ENCODE results near the gene FGD5.
A peak's percentile ranks its signal among the peaks of the same experiment; 100 is the strongest.

FGD5 gene

DNA sequence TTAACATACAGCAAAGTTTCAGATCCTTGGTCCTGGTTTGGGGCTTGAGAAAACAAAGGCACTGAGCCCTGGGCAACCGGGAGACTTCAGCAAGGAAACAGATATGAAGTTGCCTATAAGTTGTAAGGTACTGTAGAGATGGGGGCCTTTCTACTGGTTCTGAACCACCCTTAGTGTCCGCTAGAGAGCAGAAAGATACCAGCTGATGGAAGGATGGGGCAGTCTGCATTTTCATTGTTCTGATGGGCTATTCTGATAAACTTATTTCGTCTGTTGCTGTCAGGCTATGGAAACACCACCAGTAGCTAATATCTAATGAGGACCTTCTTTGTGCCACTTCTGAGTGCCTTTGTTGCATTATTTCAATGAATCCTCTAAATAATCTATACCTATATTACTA is 38.7 kb downstream of the FGD5 start:
- DNase-seq: no peak

DNA sequence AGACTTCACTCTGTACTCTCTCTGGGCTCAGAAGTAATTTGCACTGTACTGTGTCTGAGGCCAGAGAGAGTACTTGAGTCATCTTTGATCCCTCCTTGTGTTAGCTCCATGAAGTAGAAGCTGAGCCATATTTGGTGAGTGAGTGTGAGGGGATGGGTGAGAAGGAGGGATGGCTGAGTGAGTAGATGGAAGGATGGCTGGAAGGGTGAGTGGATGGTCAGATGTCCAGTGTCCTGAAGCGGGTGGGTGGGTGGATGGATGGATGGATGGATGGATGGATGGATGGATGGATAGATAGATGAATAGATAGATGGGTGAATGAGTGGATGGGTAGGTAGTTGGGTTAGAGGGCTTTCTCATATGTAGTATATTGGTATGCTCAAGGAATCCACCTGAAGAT is 39.3 kb downstream of the FGD5 start:
- no peak for DNase-seq

DNA sequence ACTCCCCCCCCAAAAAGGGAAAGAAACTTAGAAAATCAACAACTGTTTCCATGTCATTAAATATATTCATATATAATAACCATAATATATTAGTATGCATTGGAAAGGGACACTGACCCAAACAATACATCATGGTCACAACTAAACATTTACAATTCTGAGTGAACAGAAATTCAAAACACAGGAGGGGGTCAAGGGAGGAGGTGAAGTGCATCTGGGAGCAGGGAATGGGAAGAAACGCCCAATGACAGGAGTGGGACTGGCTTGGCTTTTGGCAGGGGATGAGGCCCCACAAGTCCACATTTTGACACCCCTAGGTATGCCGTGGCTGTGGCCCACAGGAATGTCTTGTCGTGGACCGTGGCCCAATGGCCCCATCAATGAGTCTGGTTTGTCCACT is 41.1 kb downstream of the FGD5 start:
- no peak for DNase-seq

DNA sequence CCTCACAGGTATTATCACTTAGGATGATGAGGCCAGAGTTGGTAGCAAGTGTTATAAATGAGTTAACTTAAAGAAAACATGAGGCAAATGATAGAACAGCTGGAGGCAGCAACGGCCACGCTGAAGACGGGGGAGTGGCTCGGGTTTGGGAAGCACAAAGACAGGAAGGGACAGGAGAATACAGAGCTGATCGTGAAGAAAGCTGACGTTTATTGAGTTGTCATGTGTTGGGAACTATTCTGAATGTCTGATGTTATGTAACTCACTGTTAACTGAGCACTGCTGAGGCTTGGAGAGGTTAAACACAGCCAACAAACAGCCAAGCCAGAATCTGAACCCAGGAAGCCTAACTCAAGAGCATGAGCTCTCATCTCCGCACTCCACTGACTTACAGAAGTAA is 42.3 kb downstream of the FGD5 start:
- DNase-seq: no peak

DNA sequence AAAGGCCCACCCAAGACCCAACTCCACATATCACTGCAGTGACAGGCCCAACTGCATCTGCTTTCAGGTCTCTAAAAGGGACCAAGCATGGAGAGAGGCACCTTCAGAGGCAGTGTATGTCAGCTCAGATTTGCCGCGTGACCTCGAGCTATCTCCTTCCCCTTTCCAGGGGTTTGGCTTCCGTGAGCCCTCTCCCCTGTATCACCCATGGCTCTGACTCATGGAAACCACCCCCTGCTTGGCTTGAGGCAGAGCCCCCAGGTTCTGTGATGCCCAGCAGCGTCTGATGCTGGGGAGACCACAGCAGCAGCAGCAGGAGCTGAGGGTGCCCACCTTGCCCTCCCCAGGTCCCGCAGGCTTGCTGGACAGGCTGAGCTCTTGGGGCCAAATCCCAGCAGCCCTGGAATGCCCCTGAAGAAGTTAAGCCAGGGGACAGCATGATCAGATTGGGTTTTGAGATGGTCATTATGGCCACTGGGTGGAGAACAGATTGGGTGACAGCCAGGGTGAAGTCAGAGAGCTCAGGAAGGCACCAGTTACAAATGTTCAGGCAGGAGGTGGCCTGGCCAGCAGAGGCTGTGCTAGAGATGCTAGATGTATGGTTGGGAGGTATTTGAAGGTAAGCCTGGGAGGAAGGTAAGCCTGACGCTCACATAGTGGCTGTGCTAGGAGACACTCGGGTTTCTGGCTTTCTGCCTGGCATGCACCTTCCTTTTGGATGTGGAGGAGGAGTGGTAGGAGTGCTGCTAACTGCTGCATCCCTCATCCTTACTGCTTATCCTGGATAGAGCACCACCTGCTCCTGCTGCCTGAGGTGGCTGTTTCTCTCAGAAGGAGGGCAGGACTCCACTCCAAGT is 42.9 kb downstream of the FGD5 start:
- DNase-seq: no peak

DNA sequence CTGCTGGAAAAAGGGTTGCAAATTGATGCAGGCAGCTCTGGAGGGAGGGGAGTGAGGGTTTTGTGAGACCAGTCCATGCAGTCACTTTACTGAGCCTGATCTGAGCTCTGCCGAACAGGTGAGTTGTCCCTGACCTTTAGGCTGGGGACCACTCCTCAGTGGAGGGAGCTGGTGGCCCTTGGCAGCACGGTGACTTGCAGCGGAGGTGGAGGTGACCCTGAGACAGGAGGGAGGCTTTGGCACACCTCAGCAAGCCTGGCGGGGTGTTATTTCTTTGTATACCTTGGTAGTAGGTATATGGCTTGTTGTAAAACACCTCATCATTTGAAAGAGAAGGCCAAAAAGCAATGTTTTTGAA is 43.5 kb downstream of the FGD5 start:
- DNase-seq: no peak

DNA sequence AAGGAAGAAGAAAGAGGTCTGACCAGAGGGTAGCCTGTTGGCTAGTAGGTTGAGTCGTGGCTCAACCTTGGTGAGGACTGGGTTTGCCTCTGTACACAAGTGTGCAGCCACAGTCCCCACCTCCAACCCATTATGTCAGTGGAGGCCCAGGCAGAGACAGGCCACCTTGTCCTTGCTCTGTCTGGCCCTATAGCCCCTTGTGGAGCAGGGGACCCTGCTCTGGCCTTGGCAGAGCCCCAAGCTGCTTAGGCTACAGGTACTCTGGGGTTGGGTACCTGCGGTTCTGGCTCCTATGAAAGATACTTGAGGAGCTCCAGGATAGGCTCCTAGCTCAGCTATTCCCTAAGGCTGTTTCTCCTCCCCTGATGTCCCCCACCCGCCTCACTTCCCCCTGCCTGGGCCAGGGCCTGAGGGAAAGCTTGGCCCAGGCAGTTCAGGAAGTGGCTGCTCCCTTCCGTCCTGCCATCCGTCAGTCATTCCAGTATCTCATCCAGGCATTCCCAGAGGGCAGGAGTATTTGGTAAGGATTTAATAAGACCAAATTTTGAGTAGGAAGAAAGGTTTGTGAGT is 44.0 kb downstream of the FGD5 start:
- DNase-seq: no peak

DNA sequence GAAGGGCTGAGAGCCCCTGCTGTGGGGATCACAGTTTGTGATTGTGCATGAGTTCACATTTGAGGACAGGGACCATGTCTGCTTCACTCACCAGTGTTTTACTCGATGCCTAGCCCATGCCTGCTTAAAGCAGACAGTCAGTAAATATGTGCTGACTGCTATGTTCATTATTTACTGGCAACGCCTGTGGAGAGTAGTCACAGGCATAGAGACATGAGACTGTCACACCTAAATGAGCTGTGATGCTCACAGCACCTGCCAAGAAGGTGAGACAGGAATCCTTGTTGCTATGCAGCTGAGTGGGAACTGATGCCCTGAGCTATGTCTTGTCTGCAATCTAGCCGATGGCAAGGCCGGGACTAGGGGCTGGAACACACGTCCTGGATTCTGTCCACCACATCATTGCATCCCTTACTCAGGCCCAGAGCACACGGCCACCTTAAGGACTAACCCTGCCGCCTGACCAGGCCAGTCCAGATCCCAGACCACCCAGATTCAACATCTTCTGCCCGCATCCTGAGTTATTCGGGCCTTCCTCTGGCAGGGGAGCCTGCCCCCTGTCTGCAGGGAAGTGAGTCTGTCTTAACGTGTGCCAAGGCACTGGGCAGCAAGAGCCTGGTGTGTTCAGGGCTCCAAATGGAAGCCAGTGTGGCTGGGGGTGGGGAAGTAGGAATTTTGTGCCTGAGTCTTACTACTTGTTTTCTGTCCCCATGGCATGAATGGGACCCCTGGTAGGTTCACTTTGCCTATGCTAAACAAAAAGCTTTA is 44.8 kb downstream of the FGD5 start:
- peak; percentile 12 for DNase-seq

DNA sequence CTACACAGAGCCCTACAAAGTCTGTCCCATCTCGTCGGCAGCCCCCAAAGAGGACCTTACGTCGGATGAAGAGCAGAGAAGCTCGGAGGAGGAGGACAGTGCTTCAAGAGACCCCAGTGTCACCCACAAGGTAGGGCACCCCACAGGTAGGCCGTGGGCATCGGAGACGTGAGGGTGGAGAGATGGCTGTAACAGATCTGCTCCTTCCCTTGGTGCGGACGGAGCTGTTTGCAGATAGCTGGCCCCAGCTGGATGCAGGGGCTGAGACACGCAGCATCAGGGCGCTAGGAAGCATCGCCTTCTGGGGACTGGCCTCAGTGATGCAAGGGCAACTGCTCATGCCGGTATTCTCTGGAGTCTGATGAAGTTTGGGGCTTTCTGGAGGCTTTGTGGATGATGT is 45.4 kb downstream of the FGD5 start:
- DNase-seq: no peak

DNA sequence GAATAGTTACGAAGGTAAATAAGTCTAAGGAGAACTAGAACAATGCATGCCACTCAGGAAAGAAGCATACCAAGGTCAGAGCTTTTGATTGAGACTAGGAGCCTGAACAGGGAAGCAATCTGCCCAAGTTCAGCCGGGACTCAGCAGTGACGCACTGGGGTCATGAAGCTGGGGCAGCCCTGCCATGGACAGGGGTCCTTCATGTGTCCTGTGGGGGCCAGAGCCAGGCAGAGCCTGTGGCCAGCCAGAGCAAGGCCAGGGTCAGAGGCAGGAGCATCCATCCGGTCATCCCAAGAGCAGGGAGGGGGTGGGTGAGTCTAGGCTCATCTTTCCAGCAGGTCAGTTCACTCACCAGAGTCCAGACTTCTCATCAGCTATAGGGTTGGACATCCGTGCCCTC is 47.9 kb downstream of the FGD5 start:
- DNase-seq: no peak

DNA sequence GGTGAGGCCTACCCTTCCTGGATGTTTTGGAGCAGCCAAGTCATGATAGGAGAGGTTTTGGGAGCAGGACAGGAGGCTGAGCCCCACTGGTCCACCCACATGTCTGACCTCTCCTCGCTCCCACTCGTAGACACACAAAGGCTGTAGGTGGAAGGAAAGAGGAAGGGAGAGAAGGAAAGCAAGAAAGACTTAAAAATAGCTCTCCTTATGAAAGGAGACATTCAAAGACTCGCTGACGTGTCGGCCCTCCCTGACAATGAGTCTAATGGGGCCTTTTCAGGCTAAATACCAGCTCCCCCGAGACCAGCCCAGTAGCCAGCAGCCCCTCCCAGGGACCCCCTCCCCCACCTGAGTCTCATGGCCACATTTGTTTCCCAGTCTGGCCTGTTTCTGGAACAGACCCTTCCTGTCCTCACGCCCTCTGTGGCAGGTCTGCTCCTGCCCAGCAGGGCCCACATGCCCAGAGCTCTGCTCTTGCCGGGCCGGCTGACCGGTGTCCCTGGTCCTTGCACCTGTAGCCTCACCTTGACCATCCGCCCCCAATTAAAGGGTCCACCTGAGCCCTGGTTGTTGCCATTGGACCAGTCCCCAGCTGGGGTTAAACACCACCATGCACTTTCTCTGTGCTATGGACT is 49.3 kb downstream of the FGD5 start:
- DNase-seq: no peak

DNA sequence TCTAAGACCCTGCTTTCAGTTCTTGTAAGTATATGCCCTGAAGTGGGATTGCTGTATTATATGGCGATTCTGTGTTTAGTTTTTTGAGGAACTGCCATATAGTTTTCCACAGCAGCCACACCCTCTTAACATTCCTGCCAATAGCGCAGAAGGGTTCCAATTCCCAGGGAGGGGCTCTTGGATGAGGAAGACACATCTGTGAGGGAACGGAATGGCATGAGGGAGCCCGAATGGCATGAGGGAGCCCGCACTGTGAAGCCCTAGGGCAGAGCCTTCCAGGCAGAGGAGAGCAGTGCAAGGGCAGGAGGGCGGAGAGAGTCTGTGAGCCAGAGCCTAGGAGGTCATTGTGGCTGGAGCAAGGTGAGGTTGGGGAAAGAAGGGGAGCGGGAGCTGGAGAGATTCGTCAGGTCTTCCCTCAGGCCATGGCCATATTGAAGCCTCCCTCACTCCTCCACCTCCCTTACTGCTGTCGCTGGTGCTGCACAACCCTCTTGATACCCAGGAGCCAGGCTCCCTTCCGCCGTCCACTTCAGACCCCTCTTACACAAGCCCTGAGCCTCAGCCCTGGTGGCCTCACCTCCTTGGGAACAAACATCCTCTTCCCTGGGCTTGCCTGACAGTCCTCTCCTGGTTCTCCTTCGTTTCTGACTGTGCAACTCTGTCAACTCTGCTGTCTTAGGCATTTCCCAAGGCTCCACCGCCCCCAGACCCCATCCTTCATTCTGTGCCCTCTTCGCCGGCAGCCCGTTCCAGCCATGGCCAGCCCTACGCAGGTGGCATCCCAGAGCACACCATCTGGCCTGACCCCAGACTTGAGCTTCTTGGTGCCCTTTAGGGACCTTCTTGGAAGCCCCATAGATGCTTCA is 51.4 kb downstream of the FGD5 start:
- no peak for DNase-seq

DNA sequence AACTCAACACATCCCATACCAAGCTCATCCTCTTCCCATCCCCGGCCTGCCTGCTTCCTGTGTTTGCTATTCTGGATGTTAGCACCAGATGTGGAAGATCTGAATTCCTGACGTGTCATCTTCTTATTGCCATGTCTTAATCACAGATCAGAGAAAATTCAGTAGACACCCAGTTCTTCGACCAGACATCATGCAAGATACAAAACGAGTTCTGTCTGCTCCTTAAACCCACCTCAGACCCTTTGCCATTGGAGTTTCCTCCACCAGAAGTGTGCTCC is 52.0 kb downstream of the FGD5 start:
- no peak for DNase-seq

DNA sequence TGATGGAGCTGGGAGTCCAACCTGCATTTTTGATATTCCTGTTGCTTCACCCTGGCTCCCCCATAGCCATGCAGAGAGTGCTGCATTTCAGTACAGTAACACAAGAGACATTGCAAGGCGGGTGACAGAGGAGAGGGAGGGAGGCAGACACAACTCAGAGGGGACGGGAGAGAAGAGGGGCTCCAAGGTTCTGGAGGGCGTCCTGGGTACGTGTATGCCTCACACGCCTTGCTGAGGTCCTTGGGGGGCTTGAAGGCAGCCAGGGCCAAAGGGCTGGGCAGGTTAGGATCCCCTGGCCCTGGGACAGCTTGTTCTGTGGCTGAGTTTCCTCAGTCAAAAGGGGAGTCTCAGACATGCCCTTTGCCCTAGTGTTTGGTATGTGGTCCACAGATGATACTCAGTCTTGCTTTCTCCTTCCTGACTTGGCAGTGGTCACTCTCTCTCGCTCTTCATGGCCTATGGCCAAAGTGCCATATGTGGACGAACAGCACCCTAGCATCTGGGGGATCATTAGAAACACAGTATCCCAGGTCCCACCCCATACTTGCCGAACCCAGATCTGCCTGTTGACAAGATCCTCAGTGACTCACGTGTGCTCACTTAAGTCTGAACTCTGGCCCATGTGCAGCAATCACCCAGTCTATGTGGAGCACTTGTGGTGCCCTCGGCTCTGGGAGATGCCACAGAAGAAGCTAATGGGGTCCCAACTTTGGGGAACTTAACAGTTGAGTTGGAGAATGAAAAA is 52.9 kb downstream of the FGD5 start:
- no peak for DNase-seq

DNA sequence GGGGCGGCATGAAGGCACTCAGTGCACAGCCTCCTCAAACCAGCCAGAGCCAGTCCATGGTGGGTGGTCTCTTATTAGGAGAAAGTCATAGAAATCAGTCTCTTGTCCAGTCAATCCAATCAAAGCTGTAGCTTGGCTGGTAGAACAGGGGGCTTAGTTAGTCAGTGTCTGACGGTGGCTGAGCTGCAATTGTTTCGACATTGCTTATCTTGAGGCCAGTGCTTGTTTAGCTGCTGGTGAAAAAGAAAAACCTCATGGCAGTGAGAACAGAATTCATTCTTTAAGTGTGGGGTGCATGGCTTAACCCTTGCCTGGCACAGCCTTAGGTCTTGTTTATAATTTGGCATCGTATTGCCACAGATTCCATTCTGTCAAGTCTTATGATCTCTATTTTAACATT is 53.9 kb downstream of the FGD5 start:
- no peak for DNase-seq

DNA sequence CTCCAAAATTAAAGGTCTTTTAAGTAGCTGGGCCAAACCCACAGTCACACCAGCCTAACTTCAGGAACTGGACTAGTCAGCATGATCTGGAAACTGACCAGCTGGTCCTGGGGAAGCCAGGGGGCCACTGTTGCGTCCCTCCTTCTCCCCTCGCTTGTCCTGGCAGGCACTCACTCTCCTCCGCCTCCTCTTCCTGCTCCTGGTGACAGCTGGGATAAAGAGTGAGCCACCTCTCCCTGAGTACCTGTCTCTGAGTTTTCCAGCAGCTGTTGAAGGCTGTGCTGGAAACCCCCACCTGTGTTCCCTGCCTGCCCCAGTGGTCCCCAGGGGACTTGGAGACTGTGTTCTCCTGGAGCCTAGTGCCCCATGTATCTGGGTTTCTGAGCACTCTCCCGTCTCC is 56.0 kb downstream of the FGD5 start:
- DNase-seq: no peak

DNA sequence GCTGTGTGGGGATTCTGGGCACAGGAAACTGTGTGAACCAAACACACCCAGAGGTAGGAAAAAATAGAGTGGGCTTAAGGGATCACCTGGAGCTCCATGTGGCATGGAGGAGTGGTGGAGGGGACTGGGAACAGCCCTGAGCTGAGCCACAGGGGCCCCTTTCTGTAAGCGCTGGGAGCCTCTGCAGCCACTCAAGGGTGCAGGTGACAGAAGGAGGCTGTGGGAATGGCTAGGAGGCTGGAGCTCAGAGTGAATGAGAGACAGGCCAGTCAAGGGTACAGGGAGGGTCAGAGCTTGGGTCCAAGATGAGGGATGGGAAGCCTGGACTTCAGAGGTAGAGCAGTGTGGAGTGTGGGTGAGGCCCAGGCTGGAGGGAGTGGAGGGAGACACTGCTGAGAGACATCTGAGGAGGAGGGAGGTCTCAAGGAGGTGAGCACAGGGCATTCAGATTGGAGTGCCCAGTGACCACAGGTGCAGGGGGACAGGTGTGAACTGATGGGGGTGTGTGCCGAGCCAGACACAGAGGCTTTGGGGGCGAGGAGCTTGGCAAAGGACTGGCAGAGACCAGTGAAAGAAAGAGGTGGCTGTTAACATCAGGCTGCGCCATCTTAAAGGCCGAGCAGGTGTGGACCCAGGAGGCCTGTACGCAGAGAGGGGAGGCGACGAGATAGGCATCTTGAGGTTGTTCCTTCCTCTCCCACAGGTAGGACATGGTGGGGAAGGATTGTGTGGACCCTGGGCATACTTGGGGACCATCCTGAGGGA is 56.8 kb downstream of the FGD5 start:
- no peak for DNase-seq

DNA sequence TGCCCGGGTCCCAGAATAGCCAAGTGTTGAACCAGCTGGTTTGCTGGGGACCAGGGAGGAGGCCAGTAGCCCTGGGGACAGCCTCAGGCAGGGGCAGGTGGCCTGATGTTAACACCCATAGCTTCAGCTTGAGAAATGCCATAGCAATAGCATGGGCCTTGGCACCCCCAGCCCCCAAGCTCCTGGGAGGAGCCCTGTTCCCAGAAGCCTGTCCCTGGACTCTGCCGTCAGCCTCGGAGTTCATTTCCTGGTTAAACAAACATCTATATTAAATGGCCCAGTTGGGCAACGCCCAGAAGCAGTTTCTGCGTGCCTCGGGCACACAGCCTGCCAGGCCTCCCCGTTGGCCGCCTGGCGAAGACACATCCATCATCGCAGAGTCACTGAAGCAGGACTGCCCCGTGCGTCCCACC is 58.2 kb downstream of the FGD5 start:
- DNase-seq: no peak

DNA sequence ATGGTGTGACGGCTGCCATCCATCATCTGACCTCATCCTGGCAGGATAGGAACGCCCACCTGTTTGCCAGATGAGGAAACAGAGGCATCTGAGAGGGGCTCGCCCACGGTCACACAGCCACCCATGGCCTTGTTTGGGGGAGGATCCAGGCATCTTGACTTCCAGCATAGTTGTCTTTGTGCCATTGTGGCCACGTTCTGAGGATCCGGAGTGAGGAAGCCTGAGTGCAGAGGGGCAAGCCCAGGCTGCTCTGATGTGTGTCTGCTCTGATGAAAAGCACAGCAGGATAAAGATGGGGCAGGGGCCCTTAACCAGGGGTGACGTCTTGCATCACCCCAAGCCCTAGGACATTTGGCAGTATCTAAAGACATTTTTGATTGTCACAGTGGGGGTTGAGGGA is 58.7 kb downstream of the FGD5 start:
- no peak for DNase-seq

DNA sequence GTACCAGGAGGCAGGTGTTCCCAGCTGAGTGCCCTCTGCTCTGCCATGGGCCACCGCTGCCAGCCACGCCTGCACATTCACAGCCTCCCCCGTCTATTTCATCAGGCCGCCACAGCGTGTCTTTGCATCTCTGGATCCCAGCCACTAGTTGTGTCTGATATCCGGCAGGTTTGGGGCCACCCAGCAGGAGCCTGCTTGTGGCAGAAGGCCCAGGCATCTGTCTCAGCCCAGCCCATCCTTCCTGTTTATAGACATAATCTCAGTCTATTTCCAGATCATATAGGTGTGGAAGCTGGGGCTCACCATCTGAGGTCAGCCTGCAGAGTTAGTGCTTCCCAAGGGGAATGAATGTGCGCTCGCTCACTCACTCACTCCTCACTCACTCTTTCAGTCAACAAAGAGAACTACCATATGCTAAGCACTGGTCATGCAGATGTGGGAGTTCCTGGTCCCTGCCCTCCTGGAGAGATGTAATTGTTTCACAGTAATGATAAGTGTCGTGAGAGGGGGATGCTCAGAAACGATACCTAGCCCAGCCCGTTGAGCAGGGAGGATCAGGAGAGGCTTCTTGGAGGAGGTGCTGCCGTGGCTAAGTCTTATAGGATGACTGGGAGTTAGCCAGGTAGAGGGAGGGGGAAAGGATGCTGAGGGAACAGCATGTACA is 60.6 kb downstream of the FGD5 start:
- DNase-seq: no peak

Measured in hematopoietic multipotent progenitor cell treated with erythropoietin and hydrocortisone succinate and interleukin-3 and kit ligand, for 6 days (in vitro differentiated cells).